ENCODE measurements around the gene RASL10B.

Gene RASL10B

GRCh38 chr17:35769895-35770486 is 38.6 kb downstream of the RASL10B start:
- Histone ChIP-seq H4K20me1 (ENCODE audit: insufficient read depth, low read length, poor library complexity, severe bottlenecking) (no peaks in the 10 kb centered on the region), H3K4me3 (ENCODE audit: low read length, poor library complexity, severe bottlenecking) (no peak overlapping the region), H3K9me3 (ENCODE audit: insufficient read depth, low read depth, low read length) (no peaks in the 10 kb centered on the region), H3K4me1 (ENCODE audit: insufficient read depth, low read length, poor library complexity, severe bottlenecking) (peaks cover 14% of the 10 kb centered on the region), H3K27me3 (ENCODE audit: insufficient read depth, low read length, poor library complexity, severe bottlenecking) (no peaks in the 10 kb centered on the region), H3K79me2 (ENCODE audit: insufficient read depth, low read length) (no peaks in the 10 kb centered on the region), H3K9ac (ENCODE audit: low read depth, low read length, poor library complexity, severe bottlenecking) (no peak overlapping the region), H3F3A (ENCODE audit: low read depth) (no peaks in the 10 kb centered on the region), H3K36me3 (ENCODE audit: insufficient read depth, low read length) (no peaks in the 10 kb centered on the region), H2AFZ (ENCODE audit: low read length) (no peak overlapping the region), H3K9me2 (replicated peaks; ENCODE audit: low read depth, low read length) (no peaks in the 10 kb centered on the region), H3K4me2 (ENCODE audit: low read depth, low read length, poor library complexity, severe bottlenecking) (no peak overlapping the region)
- peak; percentile 45 for TF ChIP-seq CTCF (conservative IDR thresholded peaks at IDR 0.05; ENCODE audit: low read length)
- TF ChIP-seq EZH2phosphoT487 (IDR thresholded peaks at IDR 0.05; ENCODE audit: borderline replicate concordance), result no peak

- Histone ChIP-seq H4K20me1 (ENCODE audit: insufficient read depth, low read length, poor library complexity, severe bottlenecking) (no peaks in the 10 kb centered on the region), H2AFZ (ENCODE audit: low read length) (no peak overlapping the region), H3F3A (ENCODE audit: low read depth) (no peaks in the 10 kb centered on the region), H3K4me1 (ENCODE audit: insufficient read depth, low read length, poor library complexity, severe bottlenecking) (peaks cover 12% of the 10 kb centered on the region), H3K79me2 (ENCODE audit: insufficient read depth, low read length) (no peaks in the 10 kb centered on the region), H3K4me3 (ENCODE audit: low read length, poor library complexity, severe bottlenecking) (no peak overlapping the region), H3K9me2 (replicated peaks; ENCODE audit: low read depth, low read length) (no peaks in the 10 kb centered on the region), H3K36me3 (ENCODE audit: insufficient read depth, low read length) (no peaks in the 10 kb centered on the region), H3K4me2 (ENCODE audit: low read depth, low read length, poor library complexity, severe bottlenecking) (no peak overlapping the region), H3K9ac (ENCODE audit: low read depth, low read length, poor library complexity, severe bottlenecking) (no peak overlapping the region), H3K27me3 (ENCODE audit: insufficient read depth, low read length, poor library complexity, severe bottlenecking) (no peaks in the 10 kb centered on the region), H3K9me3 (ENCODE audit: insufficient read depth, low read depth, low read length) (no peaks in the 10 kb centered on the region)
- TF ChIP-seq CTCF (conservative IDR thresholded peaks at IDR 0.05; ENCODE audit: low read length) (no peak), EZH2phosphoT487 (IDR thresholded peaks at IDR 0.05; ENCODE audit: borderline replicate concordance) (no peak)
These were observed 41.7 kb downstream of the RASL10B start for GRCh38 chr17:35773129-35773528.

GRCh38 chr17:35773679-35774425 is 42.4 kb downstream of the RASL10B start:
- Histone ChIP-seq H3K9me3 (ENCODE audit: insufficient read depth, low read depth, low read length) (no peaks in the 10 kb centered on the region), H3K4me3 (ENCODE audit: low read length, poor library complexity, severe bottlenecking) (no peak overlapping the region), H3F3A (ENCODE audit: low read depth) (no peaks in the 10 kb centered on the region), H3K9ac (ENCODE audit: low read depth, low read length, poor library complexity, severe bottlenecking) (no peak overlapping the region), H2AFZ (ENCODE audit: low read length) (no peak overlapping the region), H3K79me2 (ENCODE audit: insufficient read depth, low read length) (no peaks in the 10 kb centered on the region), H3K36me3 (ENCODE audit: insufficient read depth, low read length) (no peaks in the 10 kb centered on the region), H3K9me2 (replicated peaks; ENCODE audit: low read depth, low read length) (no peaks in the 10 kb centered on the region), H3K27me3 (ENCODE audit: insufficient read depth, low read length, poor library complexity, severe bottlenecking) (no peaks in the 10 kb centered on the region), H3K4me2 (ENCODE audit: low read depth, low read length, poor library complexity, severe bottlenecking) (no peak overlapping the region), H4K20me1 (ENCODE audit: insufficient read depth, low read length, poor library complexity, severe bottlenecking) (no peaks in the 10 kb centered on the region), H3K4me1 (ENCODE audit: insufficient read depth, low read length, poor library complexity, severe bottlenecking) (peaks cover 12% of the 10 kb centered on the region)
- no peak for TF ChIP-seq EZH2phosphoT487 (IDR thresholded peaks at IDR 0.05; ENCODE audit: borderline replicate concordance)
- no peak for TF ChIP-seq CTCF (conservative IDR thresholded peaks at IDR 0.05; ENCODE audit: low read length)
